ENCODE measurements around the gene FAM181A. TPM values are rescaled to one million over a fixed set of nuclear protein-coding genes. Genes with fewer than 3 reads are reported as not detected.
A peak's percentile ranks its signal among the peaks of the same experiment; 100 is the strongest.

FAM181A gene
- total and polyA plus RNA-seq, 10 of the 15 experiments (the other 5 are each of a cell fraction or from before 2014, with no cell fraction given): not detected

DNA sequence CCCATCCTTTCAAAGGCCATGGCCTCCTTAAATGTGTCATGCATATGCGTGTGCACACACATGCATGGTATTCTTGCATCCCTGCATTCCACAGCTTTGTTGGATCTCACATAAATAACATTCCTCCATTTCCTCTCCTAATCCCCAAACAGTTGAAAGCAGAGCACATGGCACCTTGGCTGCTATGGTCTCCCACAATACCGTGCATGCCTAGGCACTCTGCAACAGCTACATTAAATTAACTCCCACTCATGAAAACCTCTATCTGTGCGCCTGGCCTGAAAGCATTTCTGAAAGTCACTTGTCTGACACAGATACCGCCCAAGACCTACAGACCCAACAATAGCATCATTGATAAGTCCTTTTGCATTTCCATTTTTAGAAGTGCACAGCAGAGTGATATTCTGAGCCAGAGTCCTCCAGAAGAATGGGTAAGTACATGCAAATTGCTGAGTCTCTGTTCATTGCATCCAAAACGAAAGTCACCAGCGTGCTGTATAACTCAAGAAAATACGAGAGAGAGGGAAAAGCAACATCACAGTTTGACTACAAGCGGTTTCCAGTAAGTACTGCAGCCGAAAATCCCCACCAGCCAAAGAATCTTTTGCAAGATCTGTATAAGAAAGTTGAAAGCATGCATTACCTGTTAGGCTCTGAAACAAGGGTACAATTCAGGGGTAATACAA is 48.8 kb downstream of the FAM181A start (continued):
- TF ChIP-seq BHLHE40 (IDR thresholded peaks at IDR 0.05; ENCODE audit: borderline replicate concordance in 1 of 2, low read depth in 2 of 2, low read length in 1 of 2) (peak; percentile 33 to 42; a peak in 3 of 4 replicates), BACH1 (IDR thresholded peaks at IDR 0.05; ENCODE audit: borderline replicate concordance) (no peak), TCF3 (IDR thresholded peaks at IDR 0.05; ENCODE audit: borderline replicate concordance, insufficient read depth, low read depth, low read length) (no peak), ETV6 (conservative IDR thresholded peaks at IDR 0.05 in 1 of 2, IDR thresholded peaks at IDR 0.05 in 1 of 2; ENCODE audit: borderline replicate concordance in 1 of 2, low read depth in 1 of 2) (peak in 1 of 2 experiments; percentile 53; a peak in 2 of 4 replicates), CREM (IDR thresholded peaks at IDR 0.05; ENCODE audit: low read depth) (peak; percentile 75), MXI1 (IDR thresholded peaks at IDR 0.05; ENCODE audit: low read depth, low read length) (no peak), POU2F2 (IDR thresholded peaks at IDR 0.05; ENCODE audit: borderline replicate concordance, low read depth, low read length) (peak; percentile 97), PAX8 (IDR thresholded peaks at IDR 0.05) (no peak), IKZF2 (IDR thresholded peaks at IDR 0.05) (peak; percentile 74 to 77), SREBF1 (IDR thresholded peaks at IDR 0.05; ENCODE audit: low read length) (no peak), SP1 (IDR thresholded peaks at IDR 0.05; ENCODE audit: low read depth, low read length) (peak; percentile 11), RUNX3 (IDR thresholded peaks at IDR 0.05; ENCODE audit: low read length) (no peak), STAT3 (IDR thresholded peaks at IDR 0.05; ENCODE audit: low read depth, low read length) (peak; percentile 58; the same call in 1 of the 2 replicates), EP300 (IDR thresholded peaks at IDR 0.05; ENCODE audit: borderline replicate concordance in 1 of 2, control insufficient read depth in 1 of 2, low read depth in 2 of 2, low read length in 2 of 2) (peak; percentile 52 to 59; a peak in 3 of 4 replicates), PAX5 (IDR thresholded peaks at IDR 0.05; ENCODE audit: borderline replicate concordance, low read depth, low read length) (peak; percentile 26; the same call in 1 of the 2 replicates)
- TF ChIP-seq, protein P1, sequence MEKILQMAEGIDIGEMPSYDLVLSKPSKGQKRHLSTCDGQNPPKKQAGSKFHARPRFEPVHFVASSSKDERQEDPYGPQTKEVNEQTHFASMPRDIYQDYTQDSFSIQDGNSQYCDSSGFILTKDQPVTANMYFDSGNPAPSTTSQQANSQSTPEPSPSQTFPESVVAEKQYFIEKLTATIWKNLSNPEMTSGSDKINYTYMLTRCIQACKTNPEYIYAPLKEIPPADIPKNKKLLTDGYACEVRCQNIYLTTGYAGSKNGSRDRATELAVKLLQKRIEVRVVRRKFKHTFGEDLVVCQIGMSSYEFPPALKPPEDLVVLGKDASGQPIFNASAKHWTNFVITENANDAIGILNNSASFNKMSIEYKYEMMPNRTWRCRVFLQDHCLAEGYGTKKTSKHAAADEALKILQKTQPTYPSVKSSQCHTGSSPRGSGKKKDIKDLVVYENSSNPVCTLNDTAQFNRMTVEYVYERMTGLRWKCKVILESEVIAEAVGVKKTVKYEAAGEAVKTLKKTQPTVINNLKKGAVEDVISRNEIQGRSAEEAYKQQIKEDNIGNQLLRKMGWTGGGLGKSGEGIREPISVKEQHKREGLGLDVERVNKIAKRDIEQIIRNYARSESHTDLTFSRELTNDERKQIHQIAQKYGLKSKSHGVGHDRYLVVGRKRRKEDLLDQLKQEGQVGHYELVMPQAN (conservative IDR thresholded peaks at IDR 0.05): no peak
- TF ChIP-seq, protein P2, sequence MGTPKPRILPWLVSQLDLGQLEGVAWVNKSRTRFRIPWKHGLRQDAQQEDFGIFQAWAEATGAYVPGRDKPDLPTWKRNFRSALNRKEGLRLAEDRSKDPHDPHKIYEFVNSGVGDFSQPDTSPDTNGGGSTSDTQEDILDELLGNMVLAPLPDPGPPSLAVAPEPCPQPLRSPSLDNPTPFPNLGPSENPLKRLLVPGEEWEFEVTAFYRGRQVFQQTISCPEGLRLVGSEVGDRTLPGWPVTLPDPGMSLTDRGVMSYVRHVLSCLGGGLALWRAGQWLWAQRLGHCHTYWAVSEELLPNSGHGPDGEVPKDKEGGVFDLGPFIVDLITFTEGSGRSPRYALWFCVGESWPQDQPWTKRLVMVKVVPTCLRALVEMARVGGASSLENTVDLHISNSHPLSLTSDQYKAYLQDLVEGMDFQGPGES (IDR thresholded peaks at IDR 0.05): no peak
- TF ChIP-seq, protein P3, sequence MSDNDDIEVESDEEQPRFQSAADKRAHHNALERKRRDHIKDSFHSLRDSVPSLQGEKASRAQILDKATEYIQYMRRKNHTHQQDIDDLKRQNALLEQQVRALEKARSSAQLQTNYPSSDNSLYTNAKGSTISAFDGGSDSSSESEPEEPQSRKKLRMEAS (IDR thresholded peaks at IDR 0.05; ENCODE audit: low read depth, low read length): peak; percentile 46; the same call in 1 of the 2 replicates
- TF ChIP-seq, protein P4, sequence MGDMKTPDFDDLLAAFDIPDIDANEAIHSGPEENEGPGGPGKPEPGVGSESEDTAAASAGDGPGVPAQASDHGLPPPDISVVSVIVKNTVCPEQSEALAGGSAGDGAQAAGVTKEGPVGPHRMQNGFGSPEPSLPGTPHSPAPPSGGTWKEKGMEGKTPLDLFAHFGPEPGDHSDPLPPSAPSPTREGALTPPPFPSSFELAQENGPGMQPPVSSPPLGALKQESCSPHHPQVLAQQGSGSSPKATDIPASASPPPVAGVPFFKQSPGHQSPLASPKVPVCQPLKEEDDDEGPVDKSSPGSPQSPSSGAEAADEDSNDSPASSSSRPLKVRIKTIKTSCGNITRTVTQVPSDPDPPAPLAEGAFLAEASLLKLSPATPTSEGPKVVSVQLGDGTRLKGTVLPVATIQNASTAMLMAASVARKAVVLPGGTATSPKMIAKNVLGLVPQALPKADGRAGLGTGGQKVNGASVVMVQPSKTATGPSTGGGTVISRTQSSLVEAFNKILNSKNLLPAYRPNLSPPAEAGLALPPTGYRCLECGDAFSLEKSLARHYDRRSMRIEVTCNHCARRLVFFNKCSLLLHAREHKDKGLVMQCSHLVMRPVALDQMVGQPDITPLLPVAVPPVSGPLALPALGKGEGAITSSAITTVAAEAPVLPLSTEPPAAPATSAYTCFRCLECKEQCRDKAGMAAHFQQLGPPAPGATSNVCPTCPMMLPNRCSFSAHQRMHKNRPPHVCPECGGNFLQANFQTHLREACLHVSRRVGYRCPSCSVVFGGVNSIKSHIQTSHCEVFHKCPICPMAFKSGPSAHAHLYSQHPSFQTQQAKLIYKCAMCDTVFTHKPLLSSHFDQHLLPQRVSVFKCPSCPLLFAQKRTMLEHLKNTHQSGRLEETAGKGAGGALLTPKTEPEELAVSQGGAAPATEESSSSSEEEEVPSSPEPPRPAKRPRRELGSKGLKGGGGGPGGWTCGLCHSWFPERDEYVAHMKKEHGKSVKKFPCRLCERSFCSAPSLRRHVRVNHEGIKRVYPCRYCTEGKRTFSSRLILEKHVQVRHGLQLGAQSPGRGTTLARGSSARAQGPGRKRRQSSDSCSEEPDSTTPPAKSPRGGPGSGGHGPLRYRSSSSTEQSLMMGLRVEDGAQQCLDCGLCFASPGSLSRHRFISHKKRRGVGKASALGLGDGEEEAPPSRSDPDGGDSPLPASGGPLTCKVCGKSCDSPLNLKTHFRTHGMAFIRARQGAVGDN (IDR thresholded peaks at IDR 0.05): peak; percentile 83
- TF ChIP-seq, protein P5, sequence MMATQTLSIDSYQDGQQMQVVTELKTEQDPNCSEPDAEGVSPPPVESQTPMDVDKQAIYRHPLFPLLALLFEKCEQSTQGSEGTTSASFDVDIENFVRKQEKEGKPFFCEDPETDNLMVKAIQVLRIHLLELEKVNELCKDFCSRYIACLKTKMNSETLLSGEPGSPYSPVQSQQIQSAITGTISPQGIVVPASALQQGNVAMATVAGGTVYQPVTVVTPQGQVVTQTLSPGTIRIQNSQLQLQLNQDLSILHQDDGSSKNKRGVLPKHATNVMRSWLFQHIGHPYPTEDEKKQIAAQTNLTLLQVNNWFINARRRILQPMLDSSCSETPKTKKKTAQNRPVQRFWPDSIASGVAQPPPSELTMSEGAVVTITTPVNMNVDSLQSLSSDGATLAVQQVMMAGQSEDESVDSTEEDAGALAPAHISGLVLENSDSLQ (IDR thresholded peaks at IDR 0.05): peak; percentile 47; the same call in 1 of the 2 replicates
